Measurements from ENCODE around the gene ABCG8.

- TF ChIP-seq CTCF (conservative IDR thresholded peaks at IDR 0.05; ENCODE audit: low read length) (no peak), EZH2phosphoT487 (IDR thresholded peaks at IDR 0.05; ENCODE audit: borderline replicate concordance) (no peak)
These were observed 88.7 kb downstream of the ABCG8 start for GRCh38 chr2:43927442-43927841.

Data from Loucy (cell line).